DMS 273 (cell line): ENCODE data around the gene NR6A1.

Experiments used
- DNase-seq: peaks from one replicate; lab custom pipeline; 2025; ENCODE audit not compliant: unreplicated experiment; lab: John Stamatoyannopoulos, UW

The NR6A1 gene

GRCh38 chr9:124593200-124593599 is 177.9 kb downstream of the NR6A1 start:
- peak; percentile 65 for DNase-seq

- peak; percentile 89 for DNase-seq
These were observed 180.0 kb downstream of the NR6A1 start for GRCh38 chr9:124590889-124591641.

- DNase-seq, result no peak
These were observed 186.5 kb downstream of the NR6A1 start for GRCh38 chr9:124584631-124585030.

- no peak for DNase-seq
These were observed 188.0 kb downstream of the NR6A1 start for GRCh38 chr9:124583134-124583533.

- no peak for DNase-seq
These were observed 190.9 kb downstream of the NR6A1 start for GRCh38 chr9:124580186-124580585.

GRCh38 chr9:124576751-124577150 is 194.4 kb downstream of the NR6A1 start:
- no peak for DNase-seq

- DNase-seq, result no peak
These were observed 196.4 kb downstream of the NR6A1 start for GRCh38 chr9:124574534-124575375.

- DNase-seq, result no peak
These were observed 200.0 kb downstream of the NR6A1 start for GRCh38 chr9:124570942-124571666.

- DNase-seq, result no peak
These were observed 201.2 kb downstream of the NR6A1 start for GRCh38 chr9:124569942-124570341.

- DNase-seq, result no peak
These were observed 203.7 kb downstream of the NR6A1 start for GRCh38 chr9:124567362-124567761.

- no peak for DNase-seq
These were observed 208.8 kb downstream of the NR6A1 start for GRCh38 chr9:124562328-124562727.

- DNase-seq, result no peak
These were observed 211.2 kb downstream of the NR6A1 start for GRCh38 chr9:124559871-124560270.

- DNase-seq, result no peak
These were observed 212.2 kb downstream of the NR6A1 start for GRCh38 chr9:124558777-124559470.

- DNase-seq, result no peak
These were observed 213.2 kb downstream of the NR6A1 start for GRCh38 chr9:124557895-124558294.

GRCh38 chr9:124555043-124555442 is 216.1 kb downstream of the NR6A1 start:
- DNase-seq, result no peak

GRCh38 chr9:124553738-124554137 is 217.4 kb downstream of the NR6A1 start:
- no peak for DNase-seq

- no peak for DNase-seq
These were observed 218.9 kb downstream of the NR6A1 start for GRCh38 chr9:124552273-124552605.

GRCh38 chr9:124551472-124552272 is 219.4 kb downstream of the NR6A1 start:
- peak; percentile 75 for DNase-seq

- no peak for DNase-seq
These were observed 221.0 kb downstream of the NR6A1 start for GRCh38 chr9:124550072-124550471.

- no peak for DNase-seq
These were observed 222.1 kb downstream of the NR6A1 start for GRCh38 chr9:124549016-124549415.
